Heart left ventricle (tissue), 16 donors: ENCODE results near the gene MVB12B. TPM values are rescaled to one million over a fixed set of nuclear protein-coding genes. Genes with fewer than 3 reads are reported as not detected.

Experiments used
- ATAC-seq, 4 donors: fragments of 200-7000 bp; cut with Tn5 transposase; one replicate each; pipeline ENCODE4 v1.9.1; 2020 to 2022; ENCODE audit warnings: moderate library complexity in 4 of 4, mild to moderate bottlenecking in 3 of 4, moderate number of reproducible peaks in 1 of 4
- DNase-seq, 5 donors: peaks; one replicate each; pipeline ENCODE4 v3.0.0-alpha.2; 2020
- H3K27ac ChIP-seq, 12 donors: fragments of 200-600 bp; sonication (generic) in 4 of 12; one replicate each; pipeline versions ENCODE4 v1.5.0 to v1.8.0; 2016 to 2022; ENCODE audit warnings: mild to moderate bottlenecking in 2 of 12
- H3K27me3 ChIP-seq, 9 donors: fragments of 200-600 bp; sonication (generic) in 2 of 9; one replicate each; pipeline versions ENCODE4 v1.5.1 to v1.8.0; 2016 to 2022; ENCODE audit warnings: mild to moderate bottlenecking in 3 of 9
- H3K36me3 ChIP-seq, 9 donors: fragments of 200-600 bp; sonication (generic) in 2 of 9; one replicate each; pipeline versions ENCODE4 v1.5.0 to v1.8.0; 2018 to 2022; ENCODE audit warnings: mild to moderate bottlenecking in 2 of 9
- H3K4me1 ChIP-seq, 12 donors: fragments of 200-600 bp; sonication (generic) in 4 of 12; one replicate each; pipeline versions ENCODE4 v1.5.0 to v1.8.0; 2016 to 2022; ENCODE audit warnings: mild to moderate bottlenecking in 3 of 12
- H3K4me3 ChIP-seq, 12 donors: fragments of 200-600 bp; sonication (generic) in 4 of 12; one replicate each; pipeline versions ENCODE4 v1.5.0 to v1.8.0; 2017 to 2022; ENCODE audit warnings: mild to moderate bottlenecking in 9 of 12, moderate library complexity in 4 of 12
- H3K9me3 ChIP-seq, 12 donors: fragments of 200-600 bp; sonication (generic) in 4 of 12; one replicate each; pipeline versions ENCODE4 v1.5.0 to v1.8.0; 2016 to 2022; ENCODE audit warnings: mild to moderate bottlenecking in 1 of 12
- CTCF ChIP-seq, 12 donors: fragments of 200-600 bp; sonication (generic) in 4 of 12; IDR thresholded peaks; one replicate each; pipeline versions ENCODE4 v1.5.0 to v1.8.0; 2018 to 2022; ENCODE audit warnings: antibody characterized with exemption in 12 of 12, mild to moderate bottlenecking in 5 of 12
- POLR2A ChIP-seq, 2 donors: fragments of 450-650 bp; IDR thresholded peaks; one replicate each; pipeline ENCODE4 v1.6.1; 2017; ENCODE audit warnings: antibody characterized with exemption in 2 of 2, mild to moderate bottlenecking in 2 of 2, moderate library complexity in 2 of 2
- WGBS, 4 donors: extraction: QIAGEN DNeasy Blood & Tissue Kit in 2 of 4; methylation state at CpG; one replicate each; pipeline versions ENCODE4 v1.1.5 to v1.1.7; 2013 to 2018; 5-methylcytosine and 5-hydroxymethylcytosine counted together
- intact Hi-C, 10 donors: fragments of 100-400 bp; cut with DNase I; formaldehyde crosslinking; loops; one replicate each; pipeline versions ENCODE4 v1.11.1 to v1.14.2; 2022
- polyA plus RNA-seq, 2 donors: library from polyadenylated mRNA; stranded (reverse); fragments of 200-250 nt; gene quantifications; one replicate each; pipeline ENCODE4 v1.2.3, GENCODE V29; 2013
- total RNA-seq, 9 donors: library from RNA; depleted of rRNA in 2 of 9; stranded (reverse); fragments of >200 nt in 2 of 9; fragmentation: NEBNext Ultra II Directional in 3 of 9; extraction: Animal tissue kit (Norgen Biotek cat#: 25700) in 3 of 9; gene quantifications; one replicate each; pipeline versions ENCODE4 v1.1.0 to v1.2.4, GENCODE V29; 2016 to 2023
- donor health status: ischemic (EF 13 %, LVEDD 7.1; RV severe dilation, severe dysfunction).
- donor health status: healthy with polysubstance abuse.
- donor health status: DM: no; HTN: yes; CAD: no.
- donor health status: DM: no; HTN: no; CAD: no.
- donor health status: ischemic (EF 25% LVEDD 6.9; RV normal size, moderate dysfunction).
- donor health status: ischemic (EF 25% LVEDD 5.7; RV mildly dilated, moderate dysfunction).
- donor health status: healthy.
- donor health status: DM: yes; HTN: yes; CAD: no.
- donor health status: ischemic (EF 35%, LVEDD 5.7; RV mildly dilated, moderate dysfunction).
- donor health status: nonischemic (EF 11% LVEDD 7.7; RV severe dilation, severe dysfunction).
- donor health status: DM: yes; HTN: yes; CAD: no.
- donor health status: PGD.
- donor health status: ischemic (EF 29% LVEDD 5.4; RV normal size, mild dysfunction).
- donor health status: nonischemic (EF 23%, LVEDD 6.1; RV moderate dilation, normal function).

Gene MVB12B
- total and polyA plus RNA-seq, 11 donors, result 4.9 to 16.2 (median 11.0) TPM

GRCh38 chr9:126449725-126450667 lies 123.4 kb downstream of the MVB12B start:
- H3K4me3 ChIP-seq, result no peak overlapping the region
- H3K27ac ChIP-seq, result no peak overlapping the region
- H3K9me3 ChIP-seq, result no peaks in the 10 kb centered on the region
- no peak for TF ChIP-seq POLR2A (IDR thresholded peaks at IDR 0.05)
- no peak for TF ChIP-seq CTCF (IDR thresholded peaks at IDR 0.05)
- DNase-seq (peak in 1 of 5 donors; percentile 17), ATAC-seq (no peak)
- no peaks in the 10 kb centered on the region for H3K4me1 ChIP-seq
- WGBS, 4 donors, result 88 to 93% (median 89%) methylated on average over 12 of the region's 12 CpGs
- no peaks in the 10 kb centered on the region for H3K27me3 ChIP-seq
- intact Hi-C loops, result no loop called here
- peaks cover 0 to 16% (median 0%) of the 10 kb centered on the region in 9 donors for H3K36me3 ChIP-seq

- no peaks in the 10 kb centered on the region for H3K9me3 ChIP-seq
- DNase-seq (peak in 1 of 5 donors; percentile 18), ATAC-seq (peak in 1 of 4 donors; percentile 20)
- TF ChIP-seq CTCF (IDR thresholded peaks at IDR 0.05), result no peak
- TF ChIP-seq POLR2A (IDR thresholded peaks at IDR 0.05), result no peak
- H3K36me3 ChIP-seq, result peaks cover 0 to 16% (median 0%) of the 10 kb centered on the region in 9 donors
- intact Hi-C loops, result no loop called here
- no peak overlapping the region for H3K27ac ChIP-seq
- no peaks in the 10 kb centered on the region for H3K27me3 ChIP-seq
- no peak overlapping the region for H3K4me3 ChIP-seq
- WGBS, 4 donors, result 95 to 98% (median 97%) methylated on average over 5 to 6 of the region's 6 CpGs
- peaks cover 0 to under 1% (median 0%) of the 10 kb centered on the region in 12 donors for H3K4me1 ChIP-seq
Measured at GRCh38 chr9:126450668-126451205, 124.1 kb downstream of the MVB12B start.

DNA sequence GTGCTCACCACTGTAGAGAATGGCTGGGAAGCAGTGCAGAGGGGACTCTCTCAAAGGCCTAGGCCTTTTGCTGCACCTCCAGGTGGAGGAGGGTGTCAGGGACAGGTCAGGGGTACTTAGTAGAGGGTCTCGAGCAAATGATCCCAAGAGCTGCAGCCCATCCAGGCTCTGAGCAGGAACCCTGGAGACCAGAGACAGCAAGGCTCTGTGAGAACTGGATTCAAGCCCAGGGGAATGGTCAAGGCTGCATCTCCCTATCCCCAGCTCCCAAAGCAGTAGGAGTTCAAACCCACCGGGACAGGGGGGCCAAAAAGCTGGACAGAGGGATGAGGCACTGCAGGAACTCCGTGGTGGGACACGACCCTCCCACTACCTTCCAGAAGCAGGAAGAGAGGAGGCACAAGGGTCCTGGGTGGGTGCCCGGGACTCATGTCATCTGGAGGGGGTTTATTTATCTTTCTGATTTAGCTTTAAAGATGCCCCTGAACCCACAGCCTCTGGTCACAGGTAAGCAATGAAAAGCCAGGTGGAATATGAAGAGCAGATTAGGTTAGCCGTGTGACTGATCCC lies 124.8 kb downstream of the MVB12B start:
- DNase-seq, result peak in 1 of 5 donors; percentile 17
- Histone ChIP-seq H3K27ac (no peak overlapping the region), H3K4me1 (peaks cover 0 to 7% (median 1%) of the 10 kb centered on the region in 12 donors), H3K27me3 (no peaks in the 10 kb centered on the region), H3K9me3 (no peaks in the 10 kb centered on the region), H3K4me3 (no peak overlapping the region), H3K36me3 (peaks cover 0 to 16% (median 0%) of the 10 kb centered on the region in 9 donors)
- intact Hi-C loops, result no loop called here
- no peak for ATAC-seq
- 91 to 94% (median 92%) methylated on average over 6 of the region's 6 CpGs for WGBS, 4 donors
- TF ChIP-seq POLR2A (IDR thresholded peaks at IDR 0.05), result no peak
- no peak for TF ChIP-seq CTCF (IDR thresholded peaks at IDR 0.05)

DNA sequence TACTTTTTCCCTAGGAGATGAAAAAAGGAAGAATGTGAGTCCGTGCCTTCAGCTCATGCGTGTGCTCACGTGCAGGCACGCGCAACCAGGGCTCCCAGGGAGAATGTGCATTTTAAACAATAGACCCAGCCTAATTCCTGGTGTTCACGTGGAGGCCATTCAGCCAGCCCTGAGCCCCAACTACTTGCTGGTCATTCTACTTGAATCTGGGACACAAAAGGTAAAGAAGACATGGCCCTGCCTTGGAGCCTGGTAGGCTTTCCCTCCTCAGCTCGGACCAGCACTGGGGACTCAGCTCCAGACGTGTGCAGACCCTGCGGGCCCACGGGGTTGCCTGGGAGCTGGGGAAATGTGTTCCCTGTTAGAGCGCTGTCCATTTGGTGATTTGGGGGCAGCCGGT lies 125.5 kb downstream of the MVB12B start:
- 91 to 95% (median 92%) methylated on average over 11 to 12 of the region's 12 CpGs for WGBS, 4 donors
- ATAC-seq (no peak), DNase-seq (peak in 1 of 5 donors; percentile 15)
- no peak overlapping the region for H3K4me3 ChIP-seq
- H3K27me3 ChIP-seq, result no peaks in the 10 kb centered on the region
- peaks cover 0 to 12% (median 2%) of the 10 kb centered on the region in 12 donors for H3K4me1 ChIP-seq
- no peak overlapping the region for H3K27ac ChIP-seq
- peaks cover 0 to 16% (median 0%) of the 10 kb centered on the region in 9 donors for H3K36me3 ChIP-seq
- no peaks in the 10 kb centered on the region for H3K9me3 ChIP-seq
- TF ChIP-seq CTCF (IDR thresholded peaks at IDR 0.05) (no peak), POLR2A (IDR thresholded peaks at IDR 0.05) (no peak)
- intact Hi-C loops, result no loop called here
